Measurements from ENCODE around the gene ALDH7A1.
"Not testable (repeated sequence)": the region's sequence is repeated elsewhere in the genome, so short reads cannot be mapped to it uniquely, and the experiment has no call there.

Gene ALDH7A1

GRCh38 chr5:126535856-126536545, 59.0 kb downstream of the ALDH7A1 start:
- DNase-seq (ENCODE audit: low read depth in 1 of 2, low spot score in 1 of 2), result no peak

DNA sequence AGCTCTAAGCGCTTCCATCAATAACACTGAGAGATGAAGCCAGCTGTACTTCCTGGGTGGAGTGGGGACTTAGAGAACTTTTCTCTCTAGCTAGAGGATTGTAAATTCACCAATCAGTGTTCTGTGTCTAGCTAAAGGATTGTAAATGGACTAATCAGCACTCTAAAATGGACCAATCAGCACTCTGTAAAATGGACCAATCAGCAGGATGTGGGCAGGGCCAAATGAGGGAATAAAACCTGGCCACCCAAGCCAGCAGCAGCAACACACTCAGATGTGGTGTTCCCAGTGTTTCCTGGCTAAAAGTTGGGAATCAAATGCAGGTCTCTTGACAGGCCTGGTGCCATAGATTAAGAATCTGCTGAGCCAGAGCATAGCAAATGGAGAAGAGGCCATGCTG, 60.5 kb downstream of the ALDH7A1 start:
- DNase-seq (ENCODE audit: low read depth in 1 of 2, low spot score in 1 of 2), result no peak

DNA sequence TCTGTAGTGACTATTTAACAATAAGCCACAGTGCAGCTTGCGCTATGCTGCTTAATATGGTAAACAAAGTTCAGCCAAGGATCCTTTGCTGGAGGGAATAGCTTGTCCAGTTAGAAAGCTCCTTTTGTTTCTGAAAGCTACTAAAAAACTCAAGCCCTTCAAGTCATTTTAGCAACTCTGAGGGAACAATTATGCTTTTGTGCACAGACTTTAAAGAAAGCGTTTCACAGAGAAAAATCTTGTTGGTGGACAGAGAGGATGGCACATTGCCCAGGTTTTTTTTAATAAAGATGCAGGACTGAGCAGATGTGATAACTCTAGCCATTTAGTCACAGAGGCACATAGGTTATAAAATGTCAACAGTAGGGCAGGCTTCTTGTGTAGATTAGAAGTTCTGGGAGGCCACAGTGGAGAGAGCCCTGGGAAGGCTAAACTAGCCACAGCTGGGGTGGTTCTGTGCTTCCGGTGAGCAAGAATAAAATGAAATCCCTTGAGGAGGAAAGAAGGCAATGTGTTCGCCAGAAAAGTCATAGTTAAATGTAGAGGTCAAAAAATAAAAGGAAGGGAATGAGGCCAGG, 63.4 kb downstream of the ALDH7A1 start:
- no peak for DNase-seq (ENCODE audit: low read depth in 1 of 2, low spot score in 1 of 2)

GRCh38 chr5:126527892-126528291, 67.1 kb downstream of the ALDH7A1 start:
- DNase-seq (ENCODE audit: low read depth in 1 of 2, low spot score in 1 of 2), result no peak

DNA sequence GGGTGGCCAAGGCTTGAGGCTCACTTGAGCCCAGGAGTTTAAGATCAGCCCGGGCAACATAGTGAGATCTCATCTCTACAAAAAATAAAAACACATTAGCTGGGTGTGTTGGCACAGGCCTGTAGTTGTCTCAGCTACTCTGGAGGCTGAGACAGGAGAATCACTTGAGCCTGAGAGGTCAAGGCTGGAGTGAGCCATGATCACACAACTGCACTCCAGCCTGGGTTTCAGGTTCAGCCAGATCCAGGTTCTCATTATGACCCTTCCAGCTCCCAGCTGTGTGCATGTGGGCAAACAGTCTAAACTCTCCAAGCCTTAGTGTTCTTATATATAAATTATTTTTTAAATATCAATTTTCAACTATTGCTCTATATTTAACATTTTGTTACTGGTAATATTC, 67.9 kb downstream of the ALDH7A1 start:
- no peak for DNase-seq (ENCODE audit: low read depth in 1 of 2, low spot score in 1 of 2)

DNA sequence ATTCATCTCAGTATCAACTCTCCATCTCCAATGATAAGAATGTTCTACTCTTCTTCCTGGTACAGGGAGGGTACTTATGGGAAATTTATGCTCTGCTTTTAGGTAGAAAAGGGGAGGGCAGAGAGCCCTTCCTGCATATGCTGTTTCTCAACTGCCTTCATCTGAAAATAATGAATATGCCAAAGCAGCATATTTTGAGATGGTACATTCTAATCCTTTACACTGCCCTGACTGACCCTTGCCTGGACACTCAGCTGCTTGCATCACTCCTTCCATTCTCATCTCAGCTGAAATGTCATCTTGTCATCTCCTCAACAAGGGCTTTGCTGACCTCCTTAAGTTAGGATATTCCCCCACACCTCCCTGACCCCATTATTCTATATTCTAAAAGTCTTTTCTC, 68.5 kb downstream of the ALDH7A1 start:
- no peak for DNase-seq (ENCODE audit: low read depth in 1 of 2, low spot score in 1 of 2)

DNA sequence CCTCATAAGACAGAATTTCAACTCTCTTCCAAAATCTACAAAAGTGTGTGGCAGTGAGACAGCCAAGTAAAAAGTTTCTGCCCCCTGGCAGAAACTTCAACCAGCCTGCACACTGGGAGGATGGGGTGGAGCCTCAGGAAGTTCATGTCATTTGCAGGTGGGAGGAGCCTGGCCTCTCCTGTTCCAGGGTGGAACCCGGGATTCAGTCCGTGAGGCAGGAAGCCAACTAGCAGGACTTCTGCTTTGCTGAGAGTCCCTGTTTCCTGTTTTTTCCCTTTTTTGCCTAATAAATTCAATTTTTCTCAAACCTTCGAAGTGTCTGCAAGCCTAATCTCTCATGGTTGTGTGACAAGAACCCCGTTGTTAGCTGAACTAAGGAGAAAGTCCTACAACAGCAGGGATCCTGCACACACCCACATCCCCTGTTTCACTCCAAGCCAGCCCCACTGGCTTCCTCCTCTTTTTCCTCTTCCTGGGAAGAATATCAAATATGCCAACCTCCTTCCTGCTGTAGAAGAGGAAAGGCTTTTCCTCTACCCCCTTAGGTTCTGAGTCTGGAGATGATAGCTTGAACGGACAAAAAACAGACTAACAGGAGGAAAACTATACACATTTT, 69.3 kb downstream of the ALDH7A1 start:
- DNase-seq (ENCODE audit: low read depth in 1 of 2, low spot score in 1 of 2), result no peak

DNA sequence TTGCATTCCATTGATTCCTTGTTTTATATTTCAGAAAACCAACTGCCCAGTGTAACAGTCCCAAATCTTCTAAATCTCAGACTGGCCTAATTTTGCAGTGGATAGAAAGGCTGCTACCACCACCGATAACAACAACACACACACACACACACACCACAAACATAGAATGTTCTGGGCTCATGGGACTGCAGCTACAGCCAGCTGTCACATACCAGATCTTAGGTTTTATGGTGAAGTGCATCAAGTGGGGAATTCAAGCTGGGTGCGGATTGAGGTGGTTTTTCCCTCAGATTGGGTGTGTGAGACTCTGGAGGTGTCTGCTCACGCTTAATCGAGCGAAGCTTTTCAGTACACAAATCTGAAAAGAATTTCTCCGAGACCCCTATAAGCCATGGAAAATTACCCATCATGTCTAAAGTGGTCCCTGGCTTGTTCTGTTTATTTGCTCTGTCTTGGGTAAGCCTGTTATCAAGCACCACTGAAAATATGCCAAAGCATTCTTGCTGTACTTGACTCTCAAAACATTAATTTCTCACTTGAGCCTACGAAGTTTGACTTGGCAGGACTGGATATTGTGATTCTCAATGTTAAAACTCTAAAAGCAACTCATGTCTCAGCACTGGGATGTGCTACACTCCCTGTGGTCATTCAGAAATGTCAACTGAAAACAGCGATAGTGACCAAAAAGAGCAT, 71.1 kb downstream of the ALDH7A1 start:
- no peak for DNase-seq (ENCODE audit: low read depth in 1 of 2, low spot score in 1 of 2)

GRCh38 chr5:126521130-126521529, 73.9 kb downstream of the ALDH7A1 start:
- no peak for DNase-seq (ENCODE audit: low read depth in 1 of 2, low spot score in 1 of 2)

GRCh38 chr5:126520593-126520953, 74.4 kb downstream of the ALDH7A1 start:
- DNase-seq (ENCODE audit: low read depth in 1 of 2, low spot score in 1 of 2), result no peak

DNA sequence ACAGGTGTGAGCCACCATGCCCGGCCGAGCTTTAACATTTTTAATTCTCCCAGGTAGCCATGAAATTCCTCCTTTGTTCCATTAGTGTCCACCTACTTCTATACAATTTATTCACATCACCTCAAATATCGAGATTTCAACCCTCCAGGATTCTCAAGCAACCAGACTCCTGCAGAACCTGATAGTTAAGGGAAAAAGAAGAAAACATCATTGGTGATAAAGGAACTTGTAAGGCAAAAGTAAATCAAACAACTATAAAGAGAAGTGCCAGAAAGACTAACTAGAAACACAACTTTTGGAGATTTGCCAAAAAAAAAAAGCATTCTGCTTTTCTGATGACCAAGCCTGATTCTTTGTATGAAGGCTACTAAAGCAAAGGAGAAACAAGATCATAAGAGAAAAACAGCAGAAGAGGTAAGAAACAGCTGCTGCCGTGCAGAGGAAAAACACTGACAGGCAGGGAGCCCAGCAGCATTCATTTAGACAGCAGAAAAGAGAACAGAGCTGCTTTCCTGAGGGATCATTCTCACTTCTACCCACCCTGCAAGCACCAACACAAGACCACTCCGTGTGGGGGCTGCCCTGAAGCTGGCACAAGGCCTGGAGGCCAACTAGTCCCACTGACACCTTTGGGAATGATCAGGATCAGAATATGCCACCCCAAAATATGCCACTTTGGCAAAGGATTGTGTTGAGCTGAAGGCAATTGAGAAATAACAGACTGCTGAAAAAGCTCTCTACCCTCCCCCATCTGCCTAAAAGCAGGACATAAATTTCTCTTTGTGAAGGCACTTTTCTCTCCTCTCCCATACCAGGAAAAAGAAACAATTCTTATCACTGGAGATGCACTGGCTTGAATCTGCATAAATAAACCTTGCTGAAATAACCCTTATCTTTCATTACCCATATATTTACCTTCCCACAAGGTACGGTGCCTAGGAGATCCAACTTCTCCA, 75.1 kb downstream of the ALDH7A1 start:
- no peak for DNase-seq (ENCODE audit: low read depth in 1 of 2, low spot score in 1 of 2)

DNA sequence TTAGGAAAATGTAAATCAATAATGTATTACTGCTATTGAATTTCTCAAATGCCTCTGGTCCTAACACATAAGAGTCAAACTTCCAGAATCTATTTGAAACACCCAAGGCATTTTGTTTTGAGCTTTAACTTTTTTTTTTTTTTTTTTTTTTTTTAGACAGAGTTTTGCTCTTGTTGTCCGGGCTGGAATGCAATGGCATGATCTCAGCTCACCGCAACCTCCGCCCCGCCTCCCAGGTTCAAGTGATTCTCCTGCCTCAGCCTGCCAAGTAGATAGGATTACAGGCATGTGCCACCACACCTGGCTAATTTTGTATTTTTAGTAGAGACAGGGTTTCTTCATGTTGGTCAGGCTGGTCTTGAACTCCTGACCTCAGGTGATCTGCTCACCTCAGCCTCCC, 75.8 kb downstream of the ALDH7A1 start:
- DNase-seq (ENCODE audit: low read depth in 1 of 2, low spot score in 1 of 2), result not testable (repeated sequence)

DNA sequence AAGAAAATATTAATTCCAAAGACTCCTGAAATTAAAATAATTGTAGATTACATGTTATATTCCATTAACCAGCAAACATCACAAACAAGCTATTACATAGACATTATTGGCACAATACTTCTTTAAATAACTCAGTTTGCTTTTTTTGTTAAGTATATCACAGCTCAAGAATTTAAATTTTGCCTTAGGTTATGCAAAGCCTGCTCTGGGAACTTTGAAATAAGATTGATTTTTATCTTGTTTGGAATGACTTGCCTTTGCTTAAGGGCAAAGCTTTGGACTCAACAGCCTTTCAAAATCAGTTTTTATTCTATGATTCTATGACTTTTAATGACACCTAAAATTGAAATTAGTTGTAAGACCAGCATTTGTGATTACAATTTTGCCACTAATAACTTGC, 78.2 kb downstream of the ALDH7A1 start:
- no peak for DNase-seq (ENCODE audit: low read depth in 1 of 2, low spot score in 1 of 2)

- no peak for DNase-seq (ENCODE audit: low read depth in 1 of 2, low spot score in 1 of 2)
Measured at GRCh38 chr5:126516133-126516532, 78.9 kb downstream of the ALDH7A1 start.

DNA sequence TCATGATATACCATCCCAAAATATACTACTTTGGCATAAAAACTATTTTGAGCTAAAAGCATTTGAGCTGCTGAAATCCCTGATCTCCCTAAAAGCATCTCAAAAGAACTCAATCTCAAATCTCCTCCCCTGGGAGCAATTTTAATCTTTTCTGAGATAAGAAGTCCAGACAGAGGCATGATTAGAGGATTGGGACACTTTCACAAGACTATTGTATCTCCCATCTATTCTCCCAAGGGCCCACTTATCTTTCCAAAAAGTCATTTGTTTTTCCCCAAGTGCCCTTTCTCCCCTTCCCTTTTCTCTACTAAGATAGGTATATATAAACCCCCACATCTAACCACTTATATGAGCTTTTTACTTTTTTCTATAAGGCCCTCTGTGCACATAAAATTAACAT, 79.7 kb downstream of the ALDH7A1 start:
- no peak for DNase-seq (ENCODE audit: low read depth in 1 of 2, low spot score in 1 of 2)

- DNase-seq (ENCODE audit: low read depth in 1 of 2, low spot score in 1 of 2), result no peak
Measured at GRCh38 chr5:126514558-126515141, 80.4 kb downstream of the ALDH7A1 start.

GRCh38 chr5:126514131-126514557, 80.9 kb downstream of the ALDH7A1 start:
- no peak for DNase-seq (ENCODE audit: low read depth in 1 of 2, low spot score in 1 of 2)

GRCh38 chr5:126513703-126514102, 81.3 kb downstream of the ALDH7A1 start:
- no peak for DNase-seq (ENCODE audit: low read depth in 1 of 2, low spot score in 1 of 2)

- DNase-seq (ENCODE audit: low read depth in 1 of 2, low spot score in 1 of 2), result no peak
Measured at GRCh38 chr5:126513302-126513701, 81.7 kb downstream of the ALDH7A1 start.

- DNase-seq (ENCODE audit: low read depth in 1 of 2, low spot score in 1 of 2), result no peak
Measured at GRCh38 chr5:126512451-126512850, 82.6 kb downstream of the ALDH7A1 start.

DNA sequence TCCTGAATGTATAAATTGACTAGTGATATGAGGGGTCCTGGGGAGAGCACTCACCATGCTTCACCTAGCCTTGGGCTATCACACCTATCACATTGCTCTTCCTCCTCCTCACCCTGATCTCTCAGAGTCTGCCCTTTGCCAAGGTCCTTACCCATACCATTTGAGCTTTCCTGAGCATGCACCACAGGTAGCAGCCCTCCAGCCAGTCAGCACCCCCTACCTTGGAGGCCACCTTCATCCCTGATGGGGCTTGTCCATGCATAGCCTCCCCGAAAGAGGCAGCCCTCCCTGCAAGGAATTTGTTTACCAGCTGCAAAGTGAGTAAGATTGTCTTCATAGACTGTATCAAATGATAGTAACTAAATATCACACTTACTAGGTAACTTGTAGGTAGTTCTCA, 83.1 kb downstream of the ALDH7A1 start:
- no peak for DNase-seq (ENCODE audit: low read depth in 1 of 2, low spot score in 1 of 2)

All from activated T-helper 1 cell treated with anti-CD3 and anti-CD28 coated beads, Interleukin-2, amount 50 U/mL, for 16 hours (primary cell).